Stromal cell of bone marrow (primary cell): ENCODE data around the gene NTHL1.

Experiments
- DNase-seq: peaks from one replicate; pipeline ENCODE4 v3.0.0-alpha.2; 2012; ENCODE audit warnings: low read depth

Gene NTHL1

GRCh38 chr16:2047330-2048115 lies at the start of gene NTHL1, which contains the start of gene TSC2:
TSS of gene NTHL1 (minus strand) at chr16:2047834. CDS start at chr16:2047823, 11 bp downstream.
TSS of gene TSC2 (plus strand) at chr16:2047985. CDS start at chr16:2048616, 631 bp downstream.
- peak; percentile 88 for DNase-seq

- DNase-seq = no peak
Observed at GRCh38 chr16:2096853-2097595, 49.4 kb upstream of the NTHL1 start.

GRCh38 chr16:2095918-2096582 lies 48.4 kb upstream of the NTHL1 start:
- no peak for DNase-seq

- peak; percentile 16 for DNase-seq
Observed at GRCh38 chr16:2095315-2095853, 47.8 kb upstream of the NTHL1 start.

GRCh38 chr16:2093793-2094192 lies 46.2 kb upstream of the NTHL1 start:
- no peak for DNase-seq

- no peak for DNase-seq
Observed at GRCh38 chr16:2092866-2093265, 45.2 kb upstream of the NTHL1 start.

GRCh38 chr16:2092256-2092620 lies 44.6 kb upstream of the NTHL1 start:
- DNase-seq = no peak

- DNase-seq = no peak
Observed at GRCh38 chr16:2091547-2092255, 44.1 kb upstream of the NTHL1 start.

- DNase-seq = no peak
Observed at GRCh38 chr16:2090777-2091546, 43.3 kb upstream of the NTHL1 start.

GRCh38 chr16:2090481-2090776 lies 42.8 kb upstream of the NTHL1 start:
- no peak for DNase-seq

- no peak for DNase-seq
Observed at GRCh38 chr16:2089706-2090480, 42.3 kb upstream of the NTHL1 start.

GRCh38 chr16:2088759-2089358 lies 41.2 kb upstream of the NTHL1 start:
- no peak for DNase-seq

GRCh38 chr16:2087748-2088631 lies 40.4 kb upstream of the NTHL1 start:
- no peak for DNase-seq

GRCh38 chr16:2086812-2087747 lies 39.4 kb upstream of the NTHL1 start:
- DNase-seq = no peak

GRCh38 chr16:2086106-2086742 lies 38.6 kb upstream of the NTHL1 start:
- DNase-seq = no peak

- DNase-seq = no peak
Observed at GRCh38 chr16:2085669-2086068, 38.0 kb upstream of the NTHL1 start.

- DNase-seq = no peak
Observed at GRCh38 chr16:2084895-2085625, 37.4 kb upstream of the NTHL1 start.
